ENCODE results near the gene APP.

GRCh38 chr21:25872271-25872670, 298.3 kb downstream of the APP start:
- no peak for TF ChIP-seq TAF1 (IDR thresholded peaks at IDR 0.05; ENCODE audit: low read depth)
- TF ChIP-seq YY1 (IDR thresholded peaks at IDR 0.05; ENCODE audit: low read depth): no peak
- no peak for TF ChIP-seq EP300 (IDR thresholded peaks at IDR 0.05; ENCODE audit: borderline replicate concordance)
- TF ChIP-seq RAD21 (IDR thresholded peaks at IDR 0.05; ENCODE audit: low read depth): no peak
- no peak for TF ChIP-seq CEBPB (IDR thresholded peaks at IDR 0.05)
- TF ChIP-seq, protein P1, sequence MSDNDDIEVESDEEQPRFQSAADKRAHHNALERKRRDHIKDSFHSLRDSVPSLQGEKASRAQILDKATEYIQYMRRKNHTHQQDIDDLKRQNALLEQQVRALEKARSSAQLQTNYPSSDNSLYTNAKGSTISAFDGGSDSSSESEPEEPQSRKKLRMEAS (IDR thresholded peaks at IDR 0.05): no peak
- TF ChIP-seq TCF12 (IDR thresholded peaks at IDR 0.05; ENCODE audit: low read depth): no peak
- TF ChIP-seq, protein P2, sequence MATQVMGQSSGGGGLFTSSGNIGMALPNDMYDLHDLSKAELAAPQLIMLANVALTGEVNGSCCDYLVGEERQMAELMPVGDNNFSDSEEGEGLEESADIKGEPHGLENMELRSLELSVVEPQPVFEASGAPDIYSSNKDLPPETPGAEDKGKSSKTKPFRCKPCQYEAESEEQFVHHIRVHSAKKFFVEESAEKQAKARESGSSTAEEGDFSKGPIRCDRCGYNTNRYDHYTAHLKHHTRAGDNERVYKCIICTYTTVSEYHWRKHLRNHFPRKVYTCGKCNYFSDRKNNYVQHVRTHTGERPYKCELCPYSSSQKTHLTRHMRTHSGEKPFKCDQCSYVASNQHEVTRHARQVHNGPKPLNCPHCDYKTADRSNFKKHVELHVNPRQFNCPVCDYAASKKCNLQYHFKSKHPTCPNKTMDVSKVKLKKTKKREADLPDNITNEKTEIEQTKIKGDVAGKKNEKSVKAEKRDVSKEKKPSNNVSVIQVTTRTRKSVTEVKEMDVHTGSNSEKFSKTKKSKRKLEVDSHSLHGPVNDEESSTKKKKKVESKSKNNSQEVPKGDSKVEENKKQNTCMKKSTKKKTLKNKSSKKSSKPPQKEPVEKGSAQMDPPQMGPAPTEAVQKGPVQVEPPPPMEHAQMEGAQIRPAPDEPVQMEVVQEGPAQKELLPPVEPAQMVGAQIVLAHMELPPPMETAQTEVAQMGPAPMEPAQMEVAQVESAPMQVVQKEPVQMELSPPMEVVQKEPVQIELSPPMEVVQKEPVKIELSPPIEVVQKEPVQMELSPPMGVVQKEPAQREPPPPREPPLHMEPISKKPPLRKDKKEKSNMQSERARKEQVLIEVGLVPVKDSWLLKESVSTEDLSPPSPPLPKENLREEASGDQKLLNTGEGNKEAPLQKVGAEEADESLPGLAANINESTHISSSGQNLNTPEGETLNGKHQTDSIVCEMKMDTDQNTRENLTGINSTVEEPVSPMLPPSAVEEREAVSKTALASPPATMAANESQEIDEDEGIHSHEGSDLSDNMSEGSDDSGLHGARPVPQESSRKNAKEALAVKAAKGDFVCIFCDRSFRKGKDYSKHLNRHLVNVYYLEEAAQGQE (IDR thresholded peaks at IDR 0.05; ENCODE audit: low read depth): no peak

All from Ishikawa (cell line).